HG02840 (cell line): ENCODE measurements around the gene TNFSF10.
"Not testable (repeated sequence)": the region's sequence is repeated elsewhere in the genome, so short reads cannot be mapped to it uniquely, and the experiment has no call there.

Source experiments
- ATAC-seq: cut with Tn5 transposase; IDR thresholded peaks from one replicate; pipeline ENCODE4 v1.9.1; 2021; ENCODE audit warnings: mild to moderate bottlenecking, moderate library complexity, moderate number of reproducible peaks; ENCODE audit not compliant: unreplicated experiment, low FRiP score

TNFSF10 gene

DNA sequence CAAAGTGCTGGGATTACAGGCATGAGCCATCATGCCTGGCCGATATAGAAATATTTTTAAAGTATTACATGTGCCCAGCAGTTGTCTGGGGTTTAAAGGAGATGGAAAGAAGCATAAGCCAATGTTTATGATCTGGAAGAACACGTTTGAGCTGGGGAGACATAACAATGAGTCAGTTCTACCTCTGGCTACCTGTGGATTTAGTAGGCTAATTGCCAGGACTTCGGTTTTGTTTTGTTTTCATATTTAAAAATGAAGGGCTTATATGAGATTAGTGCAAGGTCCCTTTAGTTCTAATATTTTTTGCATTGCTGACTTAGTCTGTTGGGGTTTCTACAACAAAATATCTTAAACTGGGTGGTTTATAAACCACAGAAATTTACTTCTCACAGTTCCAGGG lies 22.9 kb upstream of the TNFSF10 start:
- no peak for ATAC-seq

DNA sequence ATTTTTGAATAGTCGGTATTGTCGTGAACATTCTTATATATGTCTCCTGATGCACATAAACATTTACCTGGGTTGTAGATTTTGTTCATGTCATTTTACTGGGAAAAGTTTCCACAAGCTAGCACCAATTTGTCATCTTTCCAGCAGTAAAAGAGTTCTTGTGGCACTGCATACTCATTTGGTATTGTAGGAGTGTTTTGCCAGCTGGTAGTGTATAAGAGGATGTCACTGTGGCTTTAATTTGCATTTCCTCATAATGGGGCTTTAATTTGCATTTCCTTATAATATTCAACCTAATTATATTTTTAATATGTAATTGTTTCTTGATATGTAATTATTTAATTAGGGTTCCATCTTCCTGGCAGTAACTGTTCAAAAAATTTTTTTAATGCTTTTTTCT lies 21.2 kb upstream of the TNFSF10 start:
- ATAC-seq: no peak

- ATAC-seq: no peak
Observed at GRCh38 chr3:172543884-172544283, 20.7 kb upstream of the TNFSF10 start.

GRCh38 chr3:172543419-172543818 lies 20.2 kb upstream of the TNFSF10 start:
- no peak for ATAC-seq

DNA sequence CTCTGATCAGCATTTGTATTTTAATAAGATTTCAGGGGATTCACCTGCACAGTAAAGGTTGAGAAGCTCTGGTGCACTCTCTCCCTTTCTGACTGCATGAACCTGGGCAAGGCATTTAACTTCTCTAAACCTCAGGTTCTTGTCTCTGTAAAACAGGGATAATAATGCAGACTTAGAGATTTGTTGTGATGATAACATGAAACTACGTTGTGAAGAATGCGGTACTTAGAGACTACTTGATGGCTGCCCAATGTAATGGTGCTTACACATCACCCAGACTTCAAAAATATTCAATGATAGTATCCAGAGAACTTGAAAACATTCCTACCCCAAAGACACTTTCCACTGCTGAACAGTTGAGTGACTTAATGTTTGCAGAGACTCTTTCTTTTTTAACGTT lies 19.8 kb upstream of the TNFSF10 start:
- no peak for ATAC-seq

DNA sequence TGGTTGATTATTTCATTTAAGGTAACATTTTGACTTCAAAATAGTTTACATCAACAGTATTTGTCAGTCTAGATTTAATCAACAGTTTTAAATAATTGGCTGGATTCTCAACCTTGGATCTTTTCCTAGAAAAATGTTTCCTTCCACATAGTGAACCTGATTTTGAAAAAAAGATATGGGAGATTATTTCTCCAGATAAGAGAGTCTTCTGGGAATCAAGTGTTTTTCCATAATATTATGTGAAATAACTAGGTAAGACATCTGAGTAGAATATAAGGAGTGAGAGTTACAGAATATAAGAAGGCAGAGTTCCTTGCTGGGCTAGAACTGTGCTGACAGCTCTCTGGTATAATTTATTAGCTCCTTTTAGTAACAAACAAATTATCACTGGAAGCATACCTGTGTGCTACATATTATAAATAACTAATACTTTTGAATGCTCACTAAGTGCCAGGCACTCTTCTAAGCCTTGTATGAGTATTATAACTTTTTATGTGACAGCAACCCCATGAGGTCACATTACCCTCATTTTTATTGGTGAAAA lies 18.8 kb upstream of the TNFSF10 start:
- ATAC-seq: no peak

GRCh38 chr3:172540049-172540448 lies 16.8 kb upstream of the TNFSF10 start:
- no peak for ATAC-seq

DNA sequence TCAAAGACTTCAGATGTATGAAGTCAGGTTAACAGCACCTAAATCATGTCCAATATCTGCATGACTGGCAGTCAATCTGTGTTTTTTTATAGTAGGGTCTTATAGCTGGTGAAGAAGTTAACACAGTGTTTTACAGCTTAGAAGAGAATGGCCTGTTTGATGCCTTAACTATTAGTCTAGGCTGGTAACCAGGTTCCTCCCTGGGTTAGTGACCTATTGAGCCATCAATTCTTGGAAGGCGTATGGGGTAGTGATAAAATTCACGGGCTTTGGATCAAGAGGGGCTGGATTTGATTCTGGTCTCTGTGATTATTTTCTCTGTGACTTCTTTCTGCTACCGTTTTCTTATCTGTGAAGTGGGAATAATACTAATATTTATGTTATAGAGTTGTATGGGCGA lies 16.0 kb upstream of the TNFSF10 start:
- ATAC-seq: no peak

DNA sequence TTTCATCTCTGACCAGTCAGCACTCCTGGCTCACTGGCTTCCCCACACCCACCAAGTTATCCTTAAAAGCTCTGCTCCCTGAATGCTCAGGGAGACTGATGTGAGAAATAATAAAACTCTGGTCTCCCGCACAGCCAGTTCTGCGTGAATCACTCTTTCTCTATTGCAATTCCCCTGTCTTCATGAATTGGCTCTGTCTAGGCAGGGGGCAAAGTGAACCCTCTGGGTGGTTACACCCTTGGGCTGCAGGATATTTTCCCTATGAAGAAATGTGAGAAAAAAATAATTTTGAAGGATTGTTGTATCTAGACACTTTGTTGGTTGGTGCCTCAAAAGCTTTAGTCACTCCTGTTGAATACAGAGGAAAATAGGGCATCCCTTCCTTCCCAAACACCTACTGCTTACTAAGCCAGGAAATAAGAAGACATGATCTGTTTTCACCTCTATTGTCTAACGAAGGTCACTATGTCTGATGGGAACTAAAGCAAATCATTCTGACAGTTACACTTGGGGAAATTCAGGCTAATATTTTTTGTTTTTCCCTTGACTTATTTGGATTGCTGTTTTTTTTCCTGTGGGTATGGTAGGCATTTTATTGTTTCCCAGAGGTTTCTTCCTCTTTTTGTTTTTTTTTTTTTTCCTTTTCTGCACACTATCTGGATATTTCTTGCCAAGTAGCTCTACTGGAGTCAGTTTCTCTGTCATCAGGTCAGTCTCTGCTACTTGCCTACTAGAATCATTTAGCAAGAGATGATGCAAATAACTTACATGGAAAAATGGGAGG lies 15.3 kb upstream of the TNFSF10 start:
- ATAC-seq: no peak

- ATAC-seq: no peak
Observed at GRCh38 chr3:172537507-172538158, 14.4 kb upstream of the TNFSF10 start.

- no peak for ATAC-seq
Observed at GRCh38 chr3:172536993-172537419, 13.8 kb upstream of the TNFSF10 start.

- no peak for ATAC-seq
Observed at GRCh38 chr3:172536505-172536904, 13.3 kb upstream of the TNFSF10 start.

DNA sequence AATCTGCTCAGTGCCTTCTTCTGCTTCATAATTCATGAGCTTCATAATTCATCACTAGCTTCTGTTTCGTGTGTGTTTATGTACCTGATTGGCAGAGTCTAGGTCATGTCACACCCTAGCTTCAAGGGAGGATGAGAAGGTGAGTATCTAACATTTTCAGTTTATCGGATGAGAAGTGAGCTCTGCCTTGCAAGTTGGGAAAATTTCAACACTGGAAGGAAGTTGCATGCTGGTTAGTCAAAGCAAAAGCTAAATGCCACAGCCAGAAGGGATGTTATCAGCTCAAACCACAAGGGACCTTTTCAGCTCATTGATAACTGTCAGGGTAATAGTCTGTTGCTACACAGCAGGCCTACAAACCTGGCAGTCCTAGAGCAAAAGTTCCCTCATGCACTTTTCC lies 7.3 kb upstream of the TNFSF10 start:
- ATAC-seq: no peak

DNA sequence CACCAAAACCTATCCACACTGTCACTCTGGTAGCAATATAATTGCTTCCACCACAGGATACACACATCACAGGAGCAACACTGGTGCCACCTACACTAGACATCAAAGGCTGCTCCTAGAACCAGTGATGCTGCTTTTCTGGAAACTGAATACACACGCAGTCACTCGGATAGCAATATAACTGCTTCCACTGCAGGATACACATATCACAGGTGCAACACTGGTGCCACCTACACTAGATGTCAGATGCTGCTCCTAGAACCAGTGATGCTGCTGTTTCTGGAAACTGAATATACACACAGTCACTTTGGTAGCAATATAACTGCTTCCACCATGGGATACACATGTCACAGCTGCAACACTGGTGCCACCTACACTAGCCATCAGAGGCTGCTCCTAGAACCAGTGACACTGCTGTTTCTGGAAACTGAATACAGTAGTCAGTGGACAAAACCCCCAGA lies 6.9 kb upstream of the TNFSF10 start:
- no peak for ATAC-seq

DNA sequence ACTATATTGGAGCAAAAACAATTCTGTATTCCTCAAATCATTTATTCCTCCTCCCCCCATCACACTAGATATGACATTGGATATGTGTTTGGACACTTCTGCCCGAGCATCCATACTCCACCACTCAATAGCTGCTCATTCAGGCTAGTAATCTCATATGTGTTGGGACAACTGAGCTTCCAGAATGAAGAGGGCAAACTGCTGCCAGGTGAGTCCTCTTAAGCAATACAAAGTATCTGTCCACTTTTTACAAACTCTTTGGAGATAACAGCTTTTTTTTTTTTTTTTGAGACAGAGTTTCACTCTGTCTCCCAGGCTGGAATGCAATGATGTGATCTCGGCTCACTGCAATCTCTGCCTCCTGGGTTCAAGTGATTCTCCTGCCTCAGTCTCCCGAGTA lies 5.4 kb upstream of the TNFSF10 start:
- no peak for ATAC-seq

DNA sequence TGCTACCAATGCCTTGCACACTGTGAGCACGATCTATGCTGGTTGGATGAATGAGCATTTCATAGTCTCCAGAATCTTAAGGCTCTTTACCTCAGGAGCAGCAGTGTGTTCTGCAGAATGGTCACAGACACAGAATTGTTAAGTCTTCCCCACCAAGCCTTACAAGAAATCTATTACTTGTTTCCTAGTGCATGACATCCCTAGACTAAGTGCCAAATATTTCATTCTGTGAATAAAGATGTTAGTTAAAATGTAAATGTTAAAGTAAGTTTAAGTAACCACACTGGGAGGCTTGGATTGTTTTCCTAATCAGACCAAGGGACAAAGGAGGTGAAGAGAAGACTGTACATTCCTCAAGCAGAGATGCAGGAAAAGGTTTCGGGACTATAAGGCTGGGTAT lies 4.1 kb upstream of the TNFSF10 start:
- no peak for ATAC-seq

DNA sequence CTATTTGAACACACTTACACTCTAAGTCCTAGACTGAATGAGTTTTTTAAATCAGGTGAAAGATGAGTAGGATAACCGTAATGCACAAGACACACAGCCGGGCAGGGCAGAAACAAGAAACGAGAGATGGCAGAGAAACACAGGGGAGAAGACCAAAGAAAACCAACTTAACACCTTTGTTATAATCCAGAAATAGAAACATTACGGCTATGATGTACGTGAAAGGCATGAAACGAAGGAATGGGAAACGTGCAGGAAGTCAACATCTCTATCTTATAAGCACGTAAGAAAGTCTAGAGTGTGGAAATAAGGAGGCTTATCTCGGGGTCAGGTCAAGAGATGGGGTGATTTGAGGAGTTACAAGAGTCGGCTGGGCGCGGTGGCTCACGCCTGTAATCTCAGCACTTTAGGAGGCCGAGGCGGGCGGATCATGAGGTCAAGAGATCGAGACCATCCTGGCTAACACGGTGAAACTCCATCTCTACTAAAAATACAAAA lies 1.9 kb upstream of the TNFSF10 start:
- no peak for ATAC-seq

GRCh38 chr3:172524611-172525010 lies 1.4 kb upstream of the TNFSF10 start:
- ATAC-seq: no peak

DNA sequence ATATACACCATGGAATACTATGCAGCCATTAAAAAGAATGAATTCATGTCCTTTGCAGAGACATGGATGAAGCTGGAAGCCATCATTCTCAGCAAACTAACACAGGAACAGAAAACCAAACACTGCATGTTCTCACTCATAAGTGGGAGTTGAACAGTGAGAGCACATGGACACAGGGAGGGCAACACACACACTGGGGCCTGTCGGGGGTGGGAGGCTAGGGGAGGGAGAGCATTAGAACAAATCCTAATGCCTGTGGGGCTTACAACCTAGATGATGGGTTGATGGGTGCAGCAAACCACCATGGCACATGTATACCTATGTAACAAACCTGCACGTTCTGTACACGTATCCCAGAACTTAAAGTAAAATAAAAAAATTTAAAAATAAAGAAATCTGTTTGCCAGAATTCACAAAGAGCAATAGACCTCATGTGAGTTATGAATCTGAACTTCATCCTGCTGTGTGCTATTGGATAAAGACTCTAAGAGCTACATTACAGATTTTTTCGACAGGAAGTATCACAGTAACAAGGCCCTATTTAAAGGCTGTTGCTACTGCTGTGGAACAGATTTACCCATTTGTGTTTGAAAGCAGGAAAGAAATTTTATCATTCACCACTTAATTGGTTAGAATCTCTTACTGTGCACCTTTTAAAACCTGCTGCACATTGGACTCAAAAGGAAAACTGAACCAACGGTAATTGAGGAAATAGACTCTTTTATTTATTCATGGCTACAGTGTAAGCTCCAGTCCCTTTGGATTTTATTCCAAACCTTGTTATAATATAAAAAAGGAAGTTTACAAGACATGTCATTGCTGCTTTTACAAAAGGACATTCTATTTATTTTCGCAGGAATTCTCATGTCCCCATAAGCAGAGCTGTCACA lies 1.1 kb downstream of the TNFSF10 start:
- ATAC-seq: not testable (repeated sequence)

GRCh38 chr3:172520301-172520831 lies 2.9 kb downstream of the TNFSF10 start:
- peak; percentile 42 for ATAC-seq
